Naive thymus-derived CD4-positive, alpha-beta T cell (primary cell): ENCODE measurements around the gene FOXL3. TPM values are rescaled to one million over a fixed set of nuclear protein-coding genes. Genes with fewer than 3 reads are reported as not detected.
"Not testable (repeated sequence)": the region's sequence is repeated elsewhere in the genome, so short reads cannot be mapped to it uniquely, and the experiment has no call there.

Source experiments
- ATAC-seq: fragments of 150-1000 bp; cut with Tn5 transposase; 2 replicates; pipeline ENCODE4 v1.10.0; 2021; ENCODE audit warnings: mild to moderate bottlenecking, moderate library complexity
- CTCF ChIA-PET: fragments of 350-600 bp; sonication (Branson Sonifier 250); formaldehyde crosslinking; loops from one replicate; lab custom pipeline; 2021; ENCODE audit warnings: antibody characterized with exemption; lab: Charles Lee
- POLR2A ChIA-PET: fragments of 350-600 bp; sonication (Branson Sonifier 250); formaldehyde crosslinking; loops from one replicate; lab custom pipeline; 2021; ENCODE audit warnings: antibody characterized with exemption, inconsistent platforms; lab: Charles Lee
- DNase-seq, 9 donors: peaks; one replicate each; pipeline versions ENCODE4 v3.0.0 to v3.0.0-alpha.2; 2020 to 2022; ENCODE audit warnings: mixed read lengths in 1 of 9
- H3K27ac ChIP-seq: one replicate; pipeline ENCODE4 v1.7.0; 2013; ENCODE audit warnings: mild to moderate bottlenecking, low read depth, low read length, moderate library complexity
- H3K27me3 ChIP-seq, 2 donors: one replicate each; pipeline ENCODE4 v1.7.0; 2013; ENCODE audit warnings: low read length in 2 of 2, mild to moderate bottlenecking in 2 of 2, moderate library complexity in 2 of 2; ENCODE audit not compliant: control insufficient read depth in 2 of 2, insufficient read depth in 2 of 2
- H3K36me3 ChIP-seq, 3 experiments: 1 replicate in 2 of 3; 2 replicates in 1 of 3; pipeline ENCODE4 v1.7.0; 2013; ENCODE audit warnings: low read length in 3 of 3, mild to moderate bottlenecking in 3 of 3, moderate library complexity in 1 of 3; ENCODE audit not compliant: insufficient read depth in 3 of 3, control insufficient read depth in 2 of 3
- H3K4me1 ChIP-seq, 2 donors: one replicate each; pipeline ENCODE4 v1.7.0; 2013; ENCODE audit warnings: low read length in 2 of 2, mild to moderate bottlenecking in 2 of 2, moderate library complexity in 1 of 2; ENCODE audit not compliant: control insufficient read depth in 2 of 2, insufficient read depth in 2 of 2
- H3K4me3 ChIP-seq: 2 replicates; pipeline ENCODE4 v1.7.0; 2013; ENCODE audit warnings: mild to moderate bottlenecking, low read length
- H3K9me3 ChIP-seq, 3 experiments: 1 replicate in 2 of 3; 2 replicates in 1 of 3; pipeline ENCODE4 v1.7.0; 2013; ENCODE audit warnings: low read length in 3 of 3; ENCODE audit not compliant: control insufficient read depth in 2 of 3
- H3K27ac Mint-ChIP-seq, 9 donors: one replicate each; pipeline ENCODE4 v1.8.0; 2020 to 2022; ENCODE audit warnings: mixed read lengths in 9 of 9, mild to moderate bottlenecking in 8 of 9, moderate library complexity in 5 of 9, inconsistent platforms in 2 of 9
- H3K27me3 Mint-ChIP-seq, 5 donors: one replicate each; pipeline ENCODE4 v1.8.0; 2021 to 2022; ENCODE audit warnings: mixed read lengths in 5 of 5, mild to moderate bottlenecking in 1 of 5
- H3K36me3 Mint-ChIP-seq, 5 donors: one replicate each; pipeline ENCODE4 v1.8.0; 2020 to 2022; ENCODE audit warnings: mixed read lengths in 5 of 5, mild to moderate bottlenecking in 3 of 5, inconsistent platforms in 1 of 5
- H3K4me1 Mint-ChIP-seq, 7 donors: one replicate each; pipeline ENCODE4 v1.8.0; 2020 to 2022; ENCODE audit warnings: mixed read lengths in 7 of 7, mild to moderate bottlenecking in 3 of 7, inconsistent platforms in 1 of 7
- H3K4me3 Mint-ChIP-seq, 10 donors: one replicate each; pipeline ENCODE4 v1.8.0; 2020 to 2022; ENCODE audit warnings: mild to moderate bottlenecking in 10 of 10, mixed read lengths in 10 of 10, moderate library complexity in 6 of 10, inconsistent platforms in 2 of 10
- H3K9me3 Mint-ChIP-seq, 11 donors: one replicate each; pipeline ENCODE4 v1.8.0; 2020 to 2022; ENCODE audit warnings: mixed read lengths in 11 of 11, mild to moderate bottlenecking in 4 of 11, inconsistent platforms in 1 of 11, moderate library complexity in 1 of 11
- intact Hi-C, 2 donors: fragments of 100-400 bp; cut with micrococcal nuclease; formaldehyde crosslinking; loops; one replicate each; pipeline ENCODE4 v1.15.1; 2023
- polyA plus RNA-seq, 2 donors: library from polyadenylated mRNA; unstranded; fragments of 300-500 nt; fragmentation: Illumina TruSeq; gene quantifications; one replicate each; pipeline ENCODE4 v1.2.3, GENCODE V29; 2021
- total RNA-seq, 6 experiments: library from RNA in 5 of 6; stranded (reverse) in 5 of 6; gene quantifications; 1 replicate in 5 of 6; 2 replicates in 1 of 6; pipeline ENCODE4 v1.2.3 and lab custom pipeline; 2021 to 2026

FOXL3 gene
- total and polyA plus RNA-seq, 7 experiments from 2014 or later = not detected

DNA sequence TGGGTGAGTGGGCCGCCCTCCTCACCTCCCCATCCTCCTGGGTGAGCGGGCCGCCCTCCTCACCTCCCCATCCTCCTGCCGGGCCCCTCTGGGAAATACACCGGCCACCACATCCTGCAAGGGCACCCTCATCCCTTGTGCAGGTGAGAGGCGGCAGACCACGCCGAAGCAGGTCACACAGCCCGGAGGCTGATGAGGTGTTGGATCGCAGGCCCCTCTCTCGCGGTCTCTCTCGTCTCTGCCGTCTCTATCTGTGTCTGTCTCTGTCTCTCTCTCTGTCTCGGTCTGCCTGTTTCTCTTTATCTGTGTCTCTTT is 30.8 kb upstream of the FOXL3 start:
- peaks cover 0 to 2% (median 0%) of the 10 kb centered on the region in 5 donors for H3K36me3 Mint-ChIP-seq
- no peaks in the 10 kb centered on the region for H3K4me1 ChIP-seq
- H3K36me3 ChIP-seq = no peaks in the 10 kb centered on the region
- H3K9me3 ChIP-seq = peaks cover 0 to 10% (median 0%) of the 10 kb centered on the region in 3 experiments
- no peaks in the 10 kb centered on the region for H3K27me3 ChIP-seq
- H3K4me1 Mint-ChIP-seq = peaks cover 0 to 14% (median 4%) of the 10 kb centered on the region in 7 donors
- peaks cover 0 to 7% (median 1%) of the 10 kb centered on the region in 11 donors for H3K9me3 Mint-ChIP-seq
- intact Hi-C loops = no loop called here
- DNase-seq (no peak), ATAC-seq (no peak)
- H3K27ac Mint-ChIP-seq = peak overlapping the region in 1 of 9 donors; percentile 24
- ChIA-PET POLR2A (no interaction called here), CTCF (no interaction called here)
- H3K4me3 Mint-ChIP-seq = no peak overlapping the region
- no peak overlapping the region for H3K4me3 ChIP-seq
- H3K27me3 Mint-ChIP-seq = no peaks in the 10 kb centered on the region
- H3K27ac ChIP-seq = no peak overlapping the region

GRCh38 chr7:259751-260405 is 30.1 kb upstream of the FOXL3 start:
- ATAC-seq = no peak
- Histone ChIP-seq H3K9me3 (peaks cover 0 to 10% (median 0%) of the 10 kb centered on the region in 3 experiments), H3K27me3 (no peaks in the 10 kb centered on the region), H3K4me1 (no peaks in the 10 kb centered on the region), H3K4me3 (no peak overlapping the region), H3K36me3 (no peaks in the 10 kb centered on the region), H3K27ac (no peak overlapping the region)
- intact Hi-C loops = no loop called here
- CTCF ChIA-PET = no interaction called here
- Mint-ChIP-seq H3K27ac (peak overlapping the region in 1 of 9 donors; percentile 24), H3K4me3 (no peak overlapping the region), H3K27me3 (no peaks in the 10 kb centered on the region), H3K36me3 (peaks cover 0 to 2% (median 0%) of the 10 kb centered on the region in 5 donors), H3K9me3 (peaks cover 0 to 7% (median 1%) of the 10 kb centered on the region in 11 donors), H3K4me1 (peaks cover 0 to 14% (median 4%) of the 10 kb centered on the region in 7 donors)
- POLR2A ChIA-PET = no interaction called here
- peak in 1 of 9 donors; percentile 7 for DNase-seq

GRCh38 chr7:260441-261281 is 29.3 kb upstream of the FOXL3 start:
- peaks cover 0 to 14% (median 4%) of the 10 kb centered on the region in 7 donors for H3K4me1 Mint-ChIP-seq
- peaks cover 0 to 2% (median 0%) of the 10 kb centered on the region in 5 donors for H3K36me3 Mint-ChIP-seq
- intact Hi-C loops = no loop called here
- DNase-seq = peak in 1 of 9 donors; percentile 3
- H3K36me3 ChIP-seq = no peaks in the 10 kb centered on the region
- ChIA-PET POLR2A (no interaction called here), CTCF (interaction anchor here (0.5 kb wide), 1 partner anchor 923 kb away, joined by 3 read pairs; no protein-coding TSS in a partner anchor)
- no peak for ATAC-seq
- no peak overlapping the region for H3K4me3 Mint-ChIP-seq
- no peaks in the 10 kb centered on the region for H3K27me3 ChIP-seq
- no peaks in the 10 kb centered on the region for H3K4me1 ChIP-seq
- H3K27ac Mint-ChIP-seq = no peak overlapping the region
- no peaks in the 10 kb centered on the region for H3K27me3 Mint-ChIP-seq
- no peak overlapping the region for H3K27ac ChIP-seq
- peaks cover 0 to 7% (median 1%) of the 10 kb centered on the region in 11 donors for H3K9me3 Mint-ChIP-seq
- no peak overlapping the region for H3K4me3 ChIP-seq
- peaks cover 0 to 10% (median 0%) of the 10 kb centered on the region in 3 experiments for H3K9me3 ChIP-seq

- ChIA-PET CTCF (interaction anchor here (0.5 kb wide), 1 partner anchor 922 kb away, joined by 3 read pairs; no protein-coding TSS in a partner anchor), POLR2A (no interaction called here)
- peaks cover 0 to 2% (median 0%) of the 10 kb centered on the region in 5 donors for H3K36me3 Mint-ChIP-seq
- peak overlapping the region in 1 of 10 donors; percentile 39 for H3K4me3 Mint-ChIP-seq
- no peak overlapping the region for H3K27ac ChIP-seq
- peak overlapping the region in 3 of 9 donors; percentile 32 to 59 (median 52) for H3K27ac Mint-ChIP-seq
- no peak overlapping the region for H3K4me3 ChIP-seq
- peaks cover 0 to 7% (median 1%) of the 10 kb centered on the region in 11 donors for H3K9me3 Mint-ChIP-seq
- peaks cover 0 to 10% (median 0%) of the 10 kb centered on the region in 3 experiments for H3K9me3 ChIP-seq
- no peak for ATAC-seq
- DNase-seq = peak in 1 of 9 donors; percentile 7
- peaks cover 0 to 14% (median 4%) of the 10 kb centered on the region in 7 donors for H3K4me1 Mint-ChIP-seq
- no peaks in the 10 kb centered on the region for H3K27me3 Mint-ChIP-seq
- H3K27me3 ChIP-seq = no peaks in the 10 kb centered on the region
- H3K36me3 ChIP-seq = no peaks in the 10 kb centered on the region
- intact Hi-C loops = no loop called here
- H3K4me1 ChIP-seq = no peaks in the 10 kb centered on the region
Measured at GRCh38 chr7:261341-262250, 28.4 kb upstream of the FOXL3 start.

DNA sequence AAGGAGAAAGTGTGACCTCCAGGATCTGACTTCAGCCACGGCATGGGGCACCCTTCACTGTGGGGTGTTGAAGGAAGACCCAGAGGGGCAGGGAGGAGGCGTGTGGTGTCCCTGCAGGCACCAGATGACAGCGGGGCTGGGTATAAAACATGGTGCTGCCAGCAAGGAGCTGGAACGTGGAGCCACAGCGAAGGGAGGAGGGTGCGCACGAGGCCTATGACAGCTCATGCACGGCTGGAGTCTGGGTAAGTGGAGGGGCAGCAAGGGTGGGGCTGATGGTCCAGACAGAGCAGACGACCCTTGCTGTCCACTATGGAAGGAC is 27.8 kb upstream of the FOXL3 start:
- intact Hi-C loops = no loop called here
- Histone ChIP-seq H3K4me1 (no peaks in the 10 kb centered on the region), H3K9me3 (peaks cover 0 to 10% (median 0%) of the 10 kb centered on the region in 3 experiments), H3K27me3 (no peaks in the 10 kb centered on the region), H3K36me3 (no peaks in the 10 kb centered on the region), H3K4me3 (no peak overlapping the region), H3K27ac (no peak overlapping the region)
- ATAC-seq (no peak), DNase-seq (peak in 1 of 9 donors; percentile 2)
- peak overlapping the region in 1 of 10 donors; percentile 39 for H3K4me3 Mint-ChIP-seq
- CTCF ChIA-PET = no interaction called here
- H3K9me3 Mint-ChIP-seq = peaks cover 0 to 7% (median 1%) of the 10 kb centered on the region in 11 donors
- H3K27ac Mint-ChIP-seq = peak overlapping the region in 2 of 9 donors; percentile 39 to 59
- peaks cover 0 to 14% (median 4%) of the 10 kb centered on the region in 7 donors for H3K4me1 Mint-ChIP-seq
- H3K36me3 Mint-ChIP-seq = peaks cover 0 to 2% (median 0%) of the 10 kb centered on the region in 5 donors
- POLR2A ChIA-PET = no interaction called here
- no peaks in the 10 kb centered on the region for H3K27me3 Mint-ChIP-seq

- peak overlapping the region in 2 of 10 donors; percentile 9 to 34 for H3K4me3 Mint-ChIP-seq
Measured at GRCh38 chr7:262631-263311, 27.2 kb upstream of the FOXL3 start.

More at GRCh38 chr7:262631-263311, 27.2 kb upstream of the FOXL3 start:
- peaks cover 0 to 14% (median 4%) of the 10 kb centered on the region in 7 donors for H3K4me1 Mint-ChIP-seq
- H3K36me3 Mint-ChIP-seq, H3K9me3 ChIP-seq, H3K27me3 ChIP-seq, H3K36me3 ChIP-seq, H3K4me3 ChIP-seq, H3K4me1 ChIP-seq, ATAC-seq, H3K27ac ChIP-seq, H3K9me3 Mint-ChIP-seq, intact Hi-C loops, CTCF ChIA-PET, H3K27me3 Mint-ChIP-seq, POLR2A ChIA-PET: not testable (repeated sequence)
- peak overlapping the region in 3 of 9 donors; percentile 25 to 39 (median 29) for H3K27ac Mint-ChIP-seq
- DNase-seq = peak in 4 of 9 donors; percentile 11 to 68 (median 34)
